ENCODE measurements around the gene PPFIA3. TPM values are rescaled to one million over a fixed set of nuclear protein-coding genes. Genes with fewer than 3 reads are reported as not detected.
A peak's percentile ranks its signal among the peaks of the same experiment; 100 is the strongest.

PPFIA3 gene
- total RNA-seq, 1 experiment from 2014 or later = 28.1 TPM

- DNase-seq (ENCODE audit: low read depth, low spot score) = peak; percentile 88
- Histone ChIP-seq H3K9me3 (ENCODE audit: control insufficient read depth in 1 of 2, insufficient read depth in 1 of 2, low read depth in 1 of 2, low read length in 2 of 2) (no peaks in the 10 kb centered on the region), H3K9me2 (ENCODE audit: insufficient read depth) (no peaks in the 10 kb centered on the region), H3K4me1 (ENCODE audit: control insufficient read depth in 1 of 2, insufficient read depth in 2 of 2, low read length in 2 of 2) (peaks cover 25 to 57% of the 10 kb centered on the region in 2 experiments), H3K79me2 (ENCODE audit: insufficient read depth, low read length) (no peaks in the 10 kb centered on the region), H3K4me3 (replicated peaks in 1 of 2; ENCODE audit: low read depth in 1 of 2, low read length in 2 of 2) (peak overlapping the region; percentile 90 to 95), H2AFZ (ENCODE audit: low read depth, low read length, poor library complexity, severe bottlenecking) (no peak overlapping the region), H3K27me3 (ENCODE audit: insufficient read depth, low read length) (no peaks in the 10 kb centered on the region), H3K36me3 (ENCODE audit: control insufficient read depth in 1 of 2, insufficient read depth in 2 of 2, low read length in 2 of 2) (no peaks in the 10 kb centered on the region), H4K20me1 (ENCODE audit: insufficient read depth) (no peaks in the 10 kb centered on the region), H3K9ac (ENCODE audit: low read length) (peak overlapping the region; percentile 98), H3K27ac (ENCODE audit: low read depth, low read length) (peak overlapping the region; percentile 94), H3K4me2 (ENCODE audit: low read length) (peak overlapping the region; percentile 99)
- ChIA-PET CTCF (interaction anchor here (1.3 to 3.0 kb wide), 3 partner anchors 13 to 51 kb away, joined by 5 to 17 read pairs (median 8); no protein-coding TSS in a partner anchor), POLR2A (interaction anchor here (0.9 to 2.3 kb wide), 6 partner anchors 10 to 59 kb away, joined by 3 to 8 read pairs (median 4); partner anchors contain the start of gene LIN7B), RAD21 (ENCODE audit: low non-redundant PET in 1 of 2, low total read pairs in 2 of 2, uncharacterized antibody in 2 of 2, unreplicated experiment in 2 of 2) (interaction anchor here (0.5 to 1.0 kb wide), 4 partner anchors 35 to 145 kb away, joined by 3 to 5 read pairs (median 3); no protein-coding TSS in a partner anchor)
- TSS peak; percentile 49 for BruUV-seq (replicated peaks)
- intact Hi-C loops (cut with micrococcal nuclease) = loop anchor here (1.0 kb wide), 1 partner anchor 52 kb away; no protein-coding TSS in a partner anchor
- ATAC-seq = peak; percentile 51
- TF ChIP-seq CEBPB (IDR thresholded peaks at IDR 0.05; ENCODE audit: low read depth) (no peak), TCF7L2 (IDR thresholded peaks at IDR 0.05; ENCODE audit: borderline replicate concordance, extremely low read depth, insufficient read depth, insufficient read length) (no peak), FOSL1 (IDR thresholded peaks at IDR 0.05; ENCODE audit: low read depth) (no peak), POLR2A (IDR thresholded peaks at IDR 0.05; ENCODE audit: borderline replicate concordance, extremely low read depth, insufficient read depth, insufficient read length) (peak; percentile 49), JUND (IDR thresholded peaks at IDR 0.05) (no peak), SP1 (IDR thresholded peaks at IDR 0.05; ENCODE audit: low read depth) (peak; percentile 42; the same call in 1 of the 2 replicates), POLR2AphosphoS5 (IDR thresholded peaks at IDR 0.05; ENCODE audit: low read depth, low read length) (peak; percentile 73), EZH2phosphoT487 (IDR thresholded peaks at IDR 0.05; ENCODE audit: borderline replicate concordance) (no peak), ZFX (IDR thresholded peaks at IDR 0.05) (no peak), SIN3A (IDR thresholded peaks at IDR 0.05; ENCODE audit: low read depth) (peak; percentile 49; the same call in 1 of the 2 replicates), REST (IDR thresholded peaks at IDR 0.05; ENCODE audit: low read depth) (no peak), CTCF (IDR thresholded peaks at IDR 0.05 in 2 of 3, conservative IDR thresholded peaks at IDR 0.05 in 1 of 3; ENCODE audit: borderline replicate concordance in 1 of 3, insufficient read depth in 1 of 3, low read depth in 2 of 3, low read length in 2 of 3) (no peak), EGR1 (IDR thresholded peaks at IDR 0.05; ENCODE audit: low read depth) (peak; percentile 59; the same call in 1 of the 2 replicates), MAX (IDR thresholded peaks at IDR 0.05) (no peak), ATF3 (IDR thresholded peaks at IDR 0.05) (no peak), SRF (IDR thresholded peaks at IDR 0.05; ENCODE audit: low read depth) (no peak), YY1 (IDR thresholded peaks at IDR 0.05; ENCODE audit: extremely low read depth, insufficient replicate concordance, low read depth, low read length) (no peak), CBX3 (IDR thresholded peaks at IDR 0.05; ENCODE audit: low read depth) (no peak), EZH2 (IDR thresholded peaks at IDR 0.05) (no peak)
Measured at GRCh38 chr19:49148784-49149651, 29.7 kb downstream of the PPFIA3 start.
